Measurements from ENCODE around the gene NUDT3.
A peak's percentile ranks its signal among the peaks of the same experiment; 100 is the strongest.
"Not testable (repeated sequence)": the region's sequence is repeated elsewhere in the genome, so short reads cannot be mapped to it uniquely, and the experiment has no call there.

The NUDT3 gene

DNA sequence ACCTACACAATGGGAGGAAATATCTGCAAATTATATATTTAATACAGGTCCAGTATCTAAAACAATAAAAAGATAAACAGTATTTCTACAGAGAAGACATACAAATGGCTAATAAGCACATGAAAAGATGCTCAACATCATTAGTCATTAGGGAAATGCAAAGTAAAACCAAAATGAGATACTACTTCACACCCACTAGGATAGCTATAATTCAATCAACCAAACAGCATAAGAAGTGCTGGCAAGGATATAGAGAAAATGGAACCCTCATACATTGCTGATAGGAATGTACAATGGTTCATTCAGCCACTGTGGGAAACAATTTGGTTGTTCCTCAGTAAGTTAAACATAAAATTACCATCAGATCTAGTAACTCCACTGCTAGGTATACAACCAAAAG, 48.7 kb downstream of the NUDT3 start:
- DNase-seq (ENCODE audit: low spot score): no peak

GRCh38 chr6:34342247-34342646, 50.2 kb downstream of the NUDT3 start:
- no peak for DNase-seq (ENCODE audit: low spot score)

- peak; percentile 27 for DNase-seq (ENCODE audit: low spot score)
Observed at GRCh38 chr6:34341481-34341971, 50.9 kb downstream of the NUDT3 start.

DNA sequence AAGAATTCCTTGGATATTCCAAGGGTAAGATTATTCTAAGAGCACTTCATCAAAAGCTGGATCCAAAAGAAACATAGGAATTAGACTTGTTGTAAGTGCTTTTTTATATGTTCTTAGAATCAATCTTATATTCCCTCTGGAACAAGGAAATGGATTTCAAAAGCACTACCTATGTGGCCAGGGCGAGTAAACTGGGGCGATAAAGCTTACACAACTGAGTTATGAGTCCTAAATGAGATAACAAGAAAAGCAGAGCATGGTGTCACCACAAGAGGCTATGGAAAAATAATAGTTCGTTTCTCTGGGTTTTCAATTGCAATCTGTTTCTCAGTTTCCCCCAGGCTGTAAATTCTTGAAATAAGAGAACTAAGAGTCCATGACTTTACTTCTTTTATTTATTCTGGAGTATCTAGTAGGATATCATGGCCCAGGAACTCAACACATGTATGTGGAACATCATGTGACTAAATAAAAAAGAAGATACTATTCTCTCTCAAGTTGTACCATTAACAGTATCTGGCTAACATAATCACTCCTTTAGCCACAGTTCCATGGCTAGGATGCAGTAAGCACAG, 51.5 kb downstream of the NUDT3 start:
- DNase-seq (ENCODE audit: low spot score): peak; percentile 83

DNA sequence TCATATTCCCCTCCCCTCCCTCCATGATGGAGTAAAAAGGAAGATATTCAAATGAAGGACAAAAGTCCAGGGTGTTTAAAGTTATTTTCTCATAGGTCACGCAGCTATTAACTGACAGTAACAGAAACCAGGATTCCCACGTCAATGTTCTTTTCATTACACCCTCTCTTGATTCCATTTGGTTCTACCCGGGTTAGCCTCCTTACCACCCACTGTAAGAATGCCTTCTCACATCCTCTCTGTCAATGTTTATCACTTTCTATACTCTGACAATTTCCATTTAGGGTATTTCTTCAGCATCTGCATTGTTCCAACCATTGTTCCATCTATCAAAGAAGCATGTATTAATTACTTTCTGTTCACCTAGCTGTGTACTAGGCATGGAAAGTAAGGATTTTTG, 52.1 kb downstream of the NUDT3 start:
- DNase-seq (ENCODE audit: low spot score): no peak

- DNase-seq (ENCODE audit: low spot score): no peak
Observed at GRCh38 chr6:34339971-34340370, 52.5 kb downstream of the NUDT3 start.

DNA sequence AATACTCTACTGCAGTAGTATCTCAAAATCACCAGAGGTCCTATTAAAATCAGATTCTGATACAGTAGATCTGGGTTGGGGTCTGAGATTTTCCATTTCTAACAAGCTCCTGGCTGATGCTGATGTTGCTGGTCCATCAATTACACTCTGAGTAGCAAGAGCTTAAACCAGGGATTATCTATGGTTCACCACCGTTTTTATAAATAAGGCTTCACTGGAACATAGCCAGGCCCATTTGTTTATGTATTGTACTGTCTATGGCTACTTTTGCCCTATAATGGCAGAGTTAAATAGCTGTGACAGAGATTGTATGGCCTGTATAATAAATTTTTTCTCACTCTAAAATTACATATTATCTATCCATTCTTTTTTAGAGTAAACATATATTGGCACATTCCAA, 53.0 kb downstream of the NUDT3 start:
- no peak for DNase-seq (ENCODE audit: low spot score)

GRCh38 chr6:34338811-34339210, 53.7 kb downstream of the NUDT3 start:
- no peak for DNase-seq (ENCODE audit: low spot score)

DNA sequence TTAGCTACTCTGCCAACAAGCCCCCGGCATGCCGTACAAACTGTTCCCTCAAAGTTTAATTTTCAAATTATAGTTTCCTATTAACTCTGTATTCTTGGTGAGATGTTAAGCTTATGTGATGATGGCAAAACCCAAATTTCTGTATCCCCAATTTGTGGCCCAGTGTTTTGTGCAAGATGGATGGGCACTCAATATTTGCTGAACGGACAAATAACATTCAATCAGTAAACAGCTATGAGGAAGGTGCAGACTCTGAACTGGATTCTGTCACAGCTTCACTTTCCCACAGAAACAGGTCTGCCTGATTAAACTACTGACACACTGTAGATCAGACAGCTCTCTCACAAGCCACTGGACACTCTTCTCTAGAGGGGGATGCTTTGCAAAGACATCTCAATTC, 54.1 kb downstream of the NUDT3 start:
- no peak for DNase-seq (ENCODE audit: low spot score)

DNA sequence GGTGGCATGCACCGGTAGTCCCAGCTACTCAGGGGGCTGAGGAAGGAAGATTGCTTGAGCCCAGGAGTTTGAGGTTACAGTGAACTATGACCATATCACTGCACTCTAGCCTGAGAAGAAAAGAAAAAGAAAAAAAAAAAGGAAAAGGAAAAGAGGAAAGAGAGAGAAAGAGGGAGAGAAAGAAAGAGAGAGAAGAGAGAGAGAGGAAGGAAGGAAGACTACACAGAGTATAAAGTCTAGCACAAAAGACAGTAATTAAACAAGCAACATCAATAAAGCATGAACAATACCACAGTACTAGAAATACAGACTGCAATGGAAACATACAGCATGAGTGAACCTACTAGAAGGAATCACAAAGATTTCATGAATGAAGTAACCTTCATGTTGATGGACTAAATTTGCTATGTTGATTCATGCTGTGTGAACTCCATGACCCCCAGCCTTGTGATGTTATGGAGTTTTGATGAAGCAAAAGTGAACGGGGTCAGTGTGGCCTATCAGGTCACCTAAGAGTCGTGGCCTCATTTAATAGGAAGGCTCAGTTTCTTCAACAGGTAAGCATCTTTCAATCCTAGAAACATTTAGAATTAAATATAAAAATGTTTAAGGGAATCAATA, 57.6 kb downstream of the NUDT3 start:
- no peak for DNase-seq (ENCODE audit: low spot score)

- no peak for DNase-seq (ENCODE audit: low spot score)
Observed at GRCh38 chr6:34333858-34334257, 58.6 kb downstream of the NUDT3 start.

- no peak for DNase-seq (ENCODE audit: low spot score)
Observed at GRCh38 chr6:34332251-34333198, 59.9 kb downstream of the NUDT3 start.

DNA sequence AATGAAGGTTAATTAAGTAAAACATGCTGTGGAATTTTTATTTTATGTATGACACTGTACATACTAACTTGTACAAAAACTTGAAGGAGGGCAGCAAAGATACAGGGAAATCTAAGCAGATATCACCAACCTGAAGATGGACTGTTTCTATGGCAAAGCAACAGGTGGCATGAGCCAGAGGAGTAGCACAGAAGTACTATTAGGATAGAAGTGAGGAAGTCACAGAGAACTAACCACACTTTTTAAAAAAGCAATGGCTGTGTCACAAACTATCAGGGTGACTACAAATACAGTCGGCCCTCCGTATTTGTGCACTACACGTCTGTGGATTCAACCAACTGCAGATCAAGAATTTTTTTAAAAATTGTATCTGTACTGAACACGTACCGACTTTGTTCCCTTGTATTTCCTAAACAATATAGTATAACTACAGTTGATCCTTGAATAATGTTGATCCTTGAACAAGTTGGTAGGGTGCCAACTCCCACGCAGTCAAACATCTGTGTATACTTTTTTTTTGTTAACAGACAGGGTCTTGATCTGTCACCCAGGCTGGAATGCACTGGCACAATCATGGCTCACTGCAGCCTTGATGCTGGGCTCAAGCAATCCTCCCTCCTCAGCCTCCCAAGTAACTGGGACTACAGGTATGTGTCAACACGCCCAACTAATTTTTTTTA, 61.0 kb downstream of the NUDT3 start:
- DNase-seq (ENCODE audit: low spot score): no peak

GRCh38 chr6:34329814-34330213, 62.7 kb downstream of the NUDT3 start:
- not testable (repeated sequence) for DNase-seq (ENCODE audit: low spot score)

DNA sequence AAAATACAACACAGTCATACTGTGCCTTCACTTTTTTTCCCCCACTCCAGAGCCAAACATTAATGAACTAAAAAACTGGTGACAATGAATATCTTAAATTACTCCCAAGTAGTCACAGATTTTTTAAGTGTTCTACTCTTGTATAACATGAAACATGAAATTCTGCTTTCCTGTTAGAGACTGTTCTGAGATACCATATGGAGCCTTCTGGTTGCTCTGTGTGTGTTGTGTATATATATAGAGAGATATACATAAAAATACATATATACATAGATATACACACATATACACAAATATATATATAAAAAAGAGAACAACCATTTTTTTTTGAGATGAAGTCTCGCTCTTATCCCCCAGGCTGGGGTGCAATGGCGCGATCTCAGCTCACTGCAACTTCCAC, 63.5 kb downstream of the NUDT3 start:
- DNase-seq (ENCODE audit: low spot score): no peak

DNA sequence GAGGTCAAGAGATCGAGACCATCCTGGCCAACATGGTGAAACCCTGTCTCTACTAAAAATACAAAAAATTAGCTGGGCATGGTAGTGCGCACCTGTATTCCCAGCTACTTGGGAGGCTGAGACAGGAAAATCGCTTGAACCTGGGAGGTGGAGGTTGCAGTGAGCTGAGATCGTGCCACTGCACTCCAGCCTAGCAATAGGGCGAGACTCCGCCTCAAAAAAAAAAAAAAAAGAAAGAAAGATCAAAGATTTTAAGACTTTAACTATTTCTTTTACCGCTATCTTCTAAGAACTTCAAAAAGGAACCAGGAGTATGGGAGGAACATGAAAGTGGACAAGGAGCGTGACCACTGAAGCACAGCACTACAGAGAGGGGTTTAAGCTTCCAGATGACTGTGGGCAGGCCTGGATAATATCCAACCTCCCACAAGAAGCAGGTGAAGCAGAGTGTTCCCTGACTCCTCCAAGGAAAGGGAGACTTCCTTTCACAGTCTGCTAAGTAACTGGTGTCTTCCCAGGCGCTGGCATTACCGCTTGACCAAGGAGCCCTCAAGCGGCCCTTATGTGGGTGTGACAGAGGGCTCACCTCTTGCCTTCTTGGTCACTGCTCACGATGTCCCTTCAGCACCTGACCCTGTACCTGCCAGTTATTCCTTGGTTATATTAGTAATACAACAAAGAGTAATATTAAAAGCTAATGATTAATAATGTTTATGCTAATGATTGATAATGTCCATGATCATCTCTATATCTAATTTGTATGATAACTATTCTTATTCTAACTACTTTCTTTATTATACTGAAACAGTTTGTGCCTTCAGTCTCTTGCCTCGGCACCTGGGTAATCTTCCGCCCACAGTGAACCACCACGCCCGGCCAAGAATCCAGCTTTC, 64.9 kb downstream of the NUDT3 start:
- not testable (repeated sequence) for DNase-seq (ENCODE audit: low spot score)

DNA sequence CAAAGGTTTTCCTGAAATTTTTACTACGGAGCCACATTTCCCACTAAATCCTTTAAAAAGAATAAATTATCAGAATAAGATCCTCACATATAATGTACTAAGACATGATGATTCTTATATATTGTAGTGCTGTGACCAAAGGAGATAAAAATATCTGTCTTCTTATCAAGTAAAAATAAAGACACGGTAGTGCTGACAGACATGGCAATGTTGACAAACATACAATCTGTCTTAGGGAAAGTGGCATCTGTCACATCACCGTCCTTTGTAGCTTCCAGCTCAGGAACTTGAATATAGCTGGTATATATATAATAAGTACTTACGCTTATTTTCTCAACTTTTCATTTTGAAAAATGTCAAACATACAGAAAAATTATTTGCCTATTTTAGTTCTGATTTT, 66.8 kb downstream of the NUDT3 start:
- DNase-seq (ENCODE audit: low spot score): no peak

- DNase-seq (ENCODE audit: low spot score): peak; percentile 30
Observed at GRCh38 chr6:34324738-34325444, 67.6 kb downstream of the NUDT3 start.

DNA sequence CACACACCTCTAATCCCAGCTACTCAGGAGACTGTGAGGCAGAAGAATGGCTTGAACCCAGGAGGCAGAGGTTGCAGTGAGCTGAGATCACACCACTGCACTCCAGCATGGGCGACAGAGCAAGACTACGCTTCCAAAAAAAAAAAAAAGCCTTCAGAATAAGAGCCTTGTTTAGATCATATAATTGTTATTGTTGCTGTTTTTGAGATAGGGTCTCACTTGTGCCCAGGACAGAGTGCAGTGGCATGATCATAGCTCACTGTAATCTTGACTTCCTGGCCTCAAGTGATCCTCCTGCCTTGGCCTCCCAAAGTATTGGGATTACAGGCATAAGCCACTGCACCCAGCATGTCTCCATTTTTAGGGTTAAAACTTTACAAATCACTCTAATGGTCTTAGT, 68.2 kb downstream of the NUDT3 start:
- not testable (repeated sequence) for DNase-seq (ENCODE audit: low spot score)

- no peak for DNase-seq (ENCODE audit: low spot score)
Observed at GRCh38 chr6:34323300-34323699, 69.2 kb downstream of the NUDT3 start.

GRCh38 chr6:34322732-34323131, 69.7 kb downstream of the NUDT3 start:
- no peak for DNase-seq (ENCODE audit: low spot score)
